Activated CD8-positive, alpha-beta memory T cell treated with anti-CD3 and anti-CD28 coated beads, Interleukin-2, amount 10 ng/mL, durations not matched to agents 7 days and 5 days (primary cell): ENCODE results near the gene C1orf105. TPM values are rescaled to one million over a fixed set of nuclear protein-coding genes. Genes with fewer than 3 reads are reported as not detected.
"Not testable (repeated sequence)": the region's sequence is repeated elsewhere in the genome, so short reads cannot be mapped to it uniquely, and the experiment has no call there.

Experiments used
- ATAC-seq: fragments of 150-1000 bp; cut with Tn5 transposase; one replicate; pipeline ENCODE4 v1.10.0; 2021; ENCODE audit warnings: moderate library complexity
- CTCF ChIA-PET: fragments of 350-600 bp; sonication (Branson Sonifier 250); formaldehyde crosslinking; loops from one replicate; lab custom pipeline; 2021; ENCODE audit warnings: antibody characterized with exemption; lab: Charles Lee
- DNase-seq: peaks from one replicate; pipeline ENCODE4 v3.0.0-alpha.2; 2020
- H3K27ac Mint-ChIP-seq: one replicate; pipeline ENCODE4 v1.8.0; 2021; ENCODE audit warnings: mild to moderate bottlenecking, mixed read lengths
- H3K27me3 Mint-ChIP-seq: one replicate; pipeline ENCODE4 v1.8.0; 2021; ENCODE audit warnings: mixed read lengths
- H3K36me3 Mint-ChIP-seq: one replicate; pipeline ENCODE4 v1.8.0; 2021; ENCODE audit warnings: mild to moderate bottlenecking, mixed read lengths
- H3K4me1 Mint-ChIP-seq: one replicate; pipeline ENCODE4 v1.8.0; 2021; ENCODE audit warnings: mixed read lengths
- H3K4me3 Mint-ChIP-seq: one replicate; pipeline ENCODE4 v1.8.0; 2021; ENCODE audit warnings: mild to moderate bottlenecking, moderate library complexity, mixed read lengths
- H3K9me3 Mint-ChIP-seq: one replicate; pipeline ENCODE4 v1.8.0; 2022; ENCODE audit warnings: low read depth, mixed read lengths
- total RNA-seq, 2 experiments: library from RNA; stranded (reverse); gene quantifications; one replicate each; pipeline ENCODE4 v1.2.3, GENCODE V29; 2021

The C1orf105 gene
- total RNA-seq, 2 experiments from 2014 or later = not detected

DNA sequence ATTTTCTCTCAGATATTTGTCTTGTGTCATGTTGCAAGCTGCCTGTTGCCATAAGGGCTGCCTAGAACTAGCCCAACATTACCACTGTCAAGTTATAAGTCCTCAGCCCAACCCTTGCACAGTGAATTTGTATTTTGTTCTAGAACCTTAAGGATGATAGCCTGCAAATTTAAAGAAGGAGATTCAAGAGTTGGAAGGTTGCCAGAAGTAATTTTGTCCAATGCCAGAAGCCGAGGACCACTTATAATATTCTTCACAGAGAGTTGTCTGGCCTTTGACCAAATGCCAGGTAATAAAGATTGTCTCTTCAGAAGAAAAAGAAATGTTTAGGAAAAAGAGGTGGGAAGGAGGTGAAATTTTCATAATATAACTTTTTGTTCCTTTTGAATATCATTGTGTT lies 71.9 kb downstream of the C1orf105 start:
- Mint-ChIP-seq H3K9me3 (no peaks in the 10 kb centered on the region), H3K36me3 (no peaks in the 10 kb centered on the region), H3K27me3 (peaks cover 31% of the 10 kb centered on the region), H3K27ac (no peak overlapping the region), H3K4me1 (peaks cover 6% of the 10 kb centered on the region), H3K4me3 (no peak overlapping the region)
- CTCF ChIA-PET = no interaction called here
- DNase-seq (no peak), ATAC-seq (no peak)

DNA sequence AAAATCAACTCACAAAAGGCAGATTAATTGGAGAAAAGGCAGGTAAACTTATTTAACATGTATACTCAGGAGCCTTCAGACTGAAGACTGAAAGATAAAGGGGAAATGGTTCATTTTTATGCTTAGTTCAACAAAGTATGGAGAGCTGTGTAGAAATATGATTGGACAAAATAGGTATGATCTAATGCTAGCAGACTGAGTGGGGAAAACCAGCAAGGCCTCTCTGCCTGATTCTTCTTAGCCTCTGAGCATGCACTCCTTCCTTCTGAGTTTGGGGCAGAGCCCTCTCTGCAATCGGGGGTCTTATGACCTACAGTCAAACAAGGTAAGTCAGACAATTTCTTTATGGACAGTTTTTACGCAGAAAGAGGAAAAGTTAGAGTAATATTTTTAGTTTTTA lies 73.7 kb downstream of the C1orf105 start:
- Mint-ChIP-seq H3K27me3 (peaks cover 25% of the 10 kb centered on the region), H3K4me1 (no peaks in the 10 kb centered on the region), H3K36me3 (no peaks in the 10 kb centered on the region), H3K4me3 (no peak overlapping the region), H3K27ac (no peak overlapping the region), H3K9me3 (no peaks in the 10 kb centered on the region)
- CTCF ChIA-PET = no interaction called here
- ATAC-seq (no peak), DNase-seq (no peak)

DNA sequence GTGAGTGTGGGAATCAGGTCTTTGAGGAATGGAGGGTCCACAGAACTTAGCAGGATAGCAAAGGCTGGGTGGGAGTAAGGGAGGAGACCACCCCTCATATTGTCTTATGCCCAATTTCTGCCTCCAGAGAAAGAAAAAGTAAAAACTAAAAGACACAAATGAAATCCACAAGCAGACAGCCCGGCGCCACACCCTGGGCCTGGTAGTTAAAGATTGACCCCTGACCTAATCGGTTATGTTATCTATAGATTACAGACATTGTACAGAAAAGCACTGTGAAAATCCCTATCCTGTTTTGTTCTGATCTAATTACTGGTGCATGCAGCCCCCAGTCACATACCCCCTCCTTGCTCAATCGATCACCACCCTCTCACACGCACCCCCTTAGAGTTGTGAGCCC lies 75.6 kb downstream of the C1orf105 start:
- H3K4me1 Mint-ChIP-seq, ATAC-seq, CTCF ChIA-PET, H3K27ac Mint-ChIP-seq, H3K9me3 Mint-ChIP-seq, DNase-seq, H3K4me3 Mint-ChIP-seq, H3K36me3 Mint-ChIP-seq: not testable (repeated sequence)
- peaks cover 12% of the 10 kb centered on the region for H3K27me3 Mint-ChIP-seq

DNA sequence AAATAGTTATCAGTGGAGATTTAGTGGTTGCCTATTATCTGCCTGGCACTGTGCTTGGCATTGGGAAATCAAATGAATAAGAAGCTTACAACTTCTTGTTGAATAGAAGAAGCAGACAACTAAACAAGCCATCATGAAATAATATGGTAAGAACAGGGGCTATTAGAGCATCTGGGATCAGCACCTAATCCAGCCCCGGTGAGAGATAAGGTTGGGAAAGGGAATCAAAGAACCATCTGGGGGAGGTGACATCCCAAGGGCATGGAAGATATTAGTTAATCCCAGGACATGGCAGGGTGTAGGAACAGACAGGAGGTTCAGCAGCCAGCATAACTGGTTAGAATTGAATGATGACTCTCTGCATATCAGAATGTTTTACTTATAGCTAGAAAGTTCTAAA lies 76.2 kb downstream of the C1orf105 start:
- DNase-seq = no peak
- CTCF ChIA-PET = no interaction called here
- Mint-ChIP-seq H3K27me3 (peaks cover 10% of the 10 kb centered on the region), H3K9me3 (no peaks in the 10 kb centered on the region), H3K4me3 (no peak overlapping the region), H3K27ac (no peak overlapping the region), H3K36me3 (no peaks in the 10 kb centered on the region), H3K4me1 (no peaks in the 10 kb centered on the region)
- ATAC-seq = no peak

DNA sequence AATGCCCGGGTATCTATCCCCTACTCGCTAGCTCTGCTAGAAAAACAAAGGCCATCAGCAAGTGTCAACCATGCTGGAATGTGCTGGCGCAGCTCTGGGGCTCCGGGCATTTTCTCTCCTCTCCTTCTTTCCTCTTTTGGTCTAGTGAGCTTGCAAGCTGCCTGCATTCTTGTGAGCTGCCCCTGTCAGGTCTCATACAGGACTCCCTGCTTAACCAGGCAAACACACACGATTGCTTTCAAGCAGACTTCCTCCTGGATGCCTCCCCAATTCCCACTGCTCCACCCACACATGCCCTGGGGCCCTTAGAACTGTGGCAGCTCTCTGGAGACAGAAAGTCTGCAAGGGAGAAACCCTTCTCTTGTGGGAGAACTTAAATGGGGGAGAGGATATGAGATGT lies 76.7 kb downstream of the C1orf105 start:
- ATAC-seq (no peak), DNase-seq (no peak)
- Mint-ChIP-seq H3K4me3 (no peak overlapping the region), H3K4me1 (no peaks in the 10 kb centered on the region), H3K27ac (no peak overlapping the region), H3K36me3 (no peaks in the 10 kb centered on the region), H3K9me3 (no peaks in the 10 kb centered on the region), H3K27me3 (peaks cover 7% of the 10 kb centered on the region)
- CTCF ChIA-PET = no interaction called here

DNA sequence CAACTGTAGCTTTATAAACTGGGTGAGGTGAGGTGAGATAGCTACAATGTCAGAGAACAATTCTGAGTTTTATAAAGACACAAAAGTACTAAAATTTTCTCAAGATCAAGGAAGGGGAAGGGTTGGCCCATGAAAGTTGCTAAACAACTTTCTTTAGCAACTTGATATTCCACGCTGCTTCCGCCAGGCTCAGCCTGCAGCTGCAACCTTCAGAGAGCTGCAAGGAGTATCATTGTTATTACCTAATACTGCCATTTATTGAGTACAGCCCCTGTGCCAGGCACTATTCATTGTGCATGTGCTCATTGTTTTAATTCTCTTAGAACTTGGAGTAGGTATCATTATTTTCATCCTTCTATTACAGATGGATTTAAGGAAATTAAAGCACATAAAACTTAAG lies 78.4 kb downstream of the C1orf105 start:
- CTCF ChIA-PET = interaction anchor here (1.3 kb wide), 1 partner anchor 14 kb away, joined by 3 read pairs; no protein-coding TSS in a partner anchor
- Mint-ChIP-seq H3K27ac (no peak overlapping the region), H3K9me3 (no peaks in the 10 kb centered on the region), H3K36me3 (no peaks in the 10 kb centered on the region), H3K27me3 (peaks cover 11% of the 10 kb centered on the region), H3K4me3 (no peak overlapping the region), H3K4me1 (no peaks in the 10 kb centered on the region)
- no peak for DNase-seq
- ATAC-seq = no peak

DNA sequence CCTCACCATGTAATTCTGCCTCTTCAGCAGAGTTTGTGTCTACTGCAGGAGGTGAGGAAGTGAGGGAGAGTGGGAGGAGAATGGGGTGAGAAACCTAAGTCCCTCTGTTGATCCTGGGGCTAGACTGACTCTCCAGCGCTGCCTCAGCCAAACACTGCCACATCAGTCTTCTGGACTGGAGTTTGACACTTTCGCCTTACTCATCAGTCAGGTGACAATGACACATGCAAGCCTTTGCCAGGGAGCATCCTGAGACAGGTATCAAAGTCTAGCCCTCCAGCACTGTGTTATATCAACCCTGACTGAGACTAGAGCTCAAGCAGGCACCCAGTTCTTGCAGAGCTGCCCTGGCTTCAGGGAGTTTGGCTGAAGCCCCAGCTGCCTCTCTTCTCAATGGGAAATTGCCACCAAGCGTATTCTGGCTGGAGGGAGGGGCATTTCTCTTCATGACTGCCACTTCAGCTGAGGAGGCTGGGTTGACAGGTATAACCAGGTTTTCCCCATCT lies 79.2 kb downstream of the C1orf105 start:
- DNase-seq (no peak), ATAC-seq (no peak)
- no peak overlapping the region for H3K27ac Mint-ChIP-seq
- H3K4me3 Mint-ChIP-seq = no peak overlapping the region
- H3K36me3 Mint-ChIP-seq = no peaks in the 10 kb centered on the region
- H3K9me3 Mint-ChIP-seq = no peaks in the 10 kb centered on the region
- H3K27me3 Mint-ChIP-seq = peaks cover 11% of the 10 kb centered on the region
- no peaks in the 10 kb centered on the region for H3K4me1 Mint-ChIP-seq
- CTCF ChIA-PET = no interaction called here

DNA sequence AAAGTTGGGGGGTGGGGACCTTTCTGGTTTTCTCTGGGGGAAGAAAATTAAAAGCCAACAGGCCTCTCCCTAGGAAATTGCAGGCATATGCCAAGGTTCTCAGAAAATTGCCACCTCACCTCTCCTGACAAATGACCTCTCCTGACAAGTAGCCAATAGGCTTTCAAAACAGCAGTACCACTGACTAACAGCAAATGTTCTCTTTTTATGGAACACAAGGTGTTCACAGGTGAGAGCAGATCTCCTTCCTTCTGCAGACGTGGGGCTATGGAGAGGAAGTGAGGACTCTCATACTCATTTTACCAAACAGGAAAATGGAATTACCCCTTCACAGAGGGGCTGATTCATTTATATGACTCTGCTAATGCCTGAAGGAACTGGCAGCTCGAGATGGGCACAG lies 79.7 kb downstream of the C1orf105 start:
- Mint-ChIP-seq H3K36me3 (no peaks in the 10 kb centered on the region), H3K4me1 (no peaks in the 10 kb centered on the region), H3K27me3 (peaks cover 13% of the 10 kb centered on the region), H3K9me3 (no peaks in the 10 kb centered on the region), H3K27ac (no peak overlapping the region), H3K4me3 (no peak overlapping the region)
- no peak for ATAC-seq
- no peak for DNase-seq
- CTCF ChIA-PET = no interaction called here

DNA sequence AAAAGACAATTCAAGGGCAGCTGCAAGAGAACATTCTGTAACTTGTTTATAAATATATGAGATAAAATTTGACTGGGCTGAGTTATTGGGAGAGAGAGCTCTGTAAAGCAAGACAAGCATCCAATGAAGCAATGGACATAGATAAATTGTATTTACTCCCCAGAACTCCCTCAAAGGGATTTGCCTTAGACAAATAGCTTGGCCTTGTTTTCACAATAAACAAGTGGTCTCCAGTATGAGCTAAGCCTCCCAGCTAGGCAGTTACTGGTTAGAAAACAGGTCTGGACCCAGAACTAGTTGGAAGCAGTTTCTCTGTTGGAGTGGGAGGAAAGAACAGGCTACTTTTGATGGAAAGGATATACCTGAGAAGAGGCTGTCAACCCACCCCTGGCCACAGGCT lies 87.3 kb downstream of the C1orf105 start:
- no peak for DNase-seq
- Mint-ChIP-seq H3K27ac (no peak overlapping the region), H3K4me3 (no peak overlapping the region), H3K4me1 (no peaks in the 10 kb centered on the region), H3K27me3 (peaks cover 18% of the 10 kb centered on the region), H3K36me3 (no peaks in the 10 kb centered on the region), H3K9me3 (no peaks in the 10 kb centered on the region)
- no peak for ATAC-seq
- CTCF ChIA-PET = interaction anchor here (0.8 kb wide), 1 partner anchor 212 kb away, joined by 3 read pairs; no protein-coding TSS in a partner anchor

DNA sequence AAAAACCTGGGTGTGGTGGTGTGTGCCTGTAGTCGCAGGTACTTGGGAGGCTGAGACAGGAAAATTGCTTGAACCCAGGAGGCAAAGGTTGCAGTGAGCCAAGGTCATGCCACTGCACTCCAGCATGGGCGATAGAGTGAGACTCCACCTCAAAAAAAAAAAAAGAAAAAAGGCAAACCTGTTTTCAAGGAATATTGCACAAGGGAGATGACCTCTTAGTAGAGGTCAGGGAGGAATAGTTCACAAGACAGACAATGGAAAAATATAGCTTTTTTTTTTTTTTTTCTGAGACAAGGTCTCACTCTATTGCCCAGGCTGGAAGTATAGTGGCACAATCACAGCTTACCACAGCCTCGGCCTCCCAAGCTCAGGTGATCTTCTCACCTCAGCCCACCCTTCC lies 90.0 kb downstream of the C1orf105 start:
- no peak for DNase-seq
- Mint-ChIP-seq H3K9me3 (no peaks in the 10 kb centered on the region), H3K4me1 (no peaks in the 10 kb centered on the region), H3K36me3 (no peaks in the 10 kb centered on the region), H3K27ac (no peak overlapping the region), H3K4me3 (no peak overlapping the region), H3K27me3 (peaks cover 13% of the 10 kb centered on the region)
- CTCF ChIA-PET = interaction anchor here (0.7 kb wide), 2 partner anchors 82 to 277 kb away, joined by 3 read pairs; no protein-coding TSS in a partner anchor
- no peak for ATAC-seq

DNA sequence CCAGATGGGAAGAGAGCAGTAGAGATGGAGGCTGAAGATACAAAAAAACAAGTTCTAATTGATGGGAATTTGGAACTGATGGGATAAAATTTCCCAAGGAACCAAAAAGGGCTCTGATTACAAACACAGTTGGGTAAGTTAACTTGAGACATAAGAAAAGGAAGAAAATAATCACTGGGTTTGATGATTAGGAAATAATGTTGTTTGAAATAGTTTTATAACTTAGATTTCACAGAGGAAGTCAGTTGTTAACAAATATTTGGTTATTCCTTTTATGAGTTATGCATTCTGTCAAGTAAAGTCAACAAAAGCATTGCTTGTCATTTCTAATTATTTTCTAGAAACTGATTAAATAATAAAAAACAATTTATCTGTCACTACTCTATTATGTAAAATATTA lies 92.1 kb downstream of the C1orf105 start:
- Mint-ChIP-seq H3K9me3 (no peaks in the 10 kb centered on the region), H3K4me3 (no peak overlapping the region), H3K27me3 (peaks cover 13% of the 10 kb centered on the region), H3K4me1 (no peaks in the 10 kb centered on the region), H3K36me3 (no peaks in the 10 kb centered on the region), H3K27ac (no peak overlapping the region)
- ATAC-seq = no peak
- no peak for DNase-seq
- CTCF ChIA-PET = no interaction called here

DNA sequence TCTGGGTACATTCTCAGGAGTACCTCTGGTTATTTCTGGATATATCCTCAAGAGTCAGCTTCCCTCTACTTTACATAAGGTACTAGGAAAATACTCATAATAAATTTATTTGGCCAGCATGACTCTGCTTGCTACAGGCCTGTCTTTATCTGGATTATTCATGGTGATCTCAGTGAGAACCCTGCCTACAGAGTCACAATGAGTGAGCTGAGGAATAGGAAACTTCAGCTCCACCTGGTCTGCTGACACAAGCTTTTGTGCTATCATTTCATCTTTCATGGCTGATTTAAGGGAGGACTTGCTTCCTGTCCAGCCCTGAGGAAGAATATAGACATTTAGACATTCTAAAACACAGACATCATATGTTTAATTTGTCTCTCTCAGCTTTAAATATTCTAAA lies 93.0 kb downstream of the C1orf105 start:
- Mint-ChIP-seq H3K27ac (no peak overlapping the region), H3K27me3 (peaks cover 13% of the 10 kb centered on the region), H3K36me3 (no peaks in the 10 kb centered on the region), H3K4me1 (no peaks in the 10 kb centered on the region), H3K9me3 (no peaks in the 10 kb centered on the region), H3K4me3 (no peak overlapping the region)
- CTCF ChIA-PET = no interaction called here
- no peak for DNase-seq
- no peak for ATAC-seq

DNA sequence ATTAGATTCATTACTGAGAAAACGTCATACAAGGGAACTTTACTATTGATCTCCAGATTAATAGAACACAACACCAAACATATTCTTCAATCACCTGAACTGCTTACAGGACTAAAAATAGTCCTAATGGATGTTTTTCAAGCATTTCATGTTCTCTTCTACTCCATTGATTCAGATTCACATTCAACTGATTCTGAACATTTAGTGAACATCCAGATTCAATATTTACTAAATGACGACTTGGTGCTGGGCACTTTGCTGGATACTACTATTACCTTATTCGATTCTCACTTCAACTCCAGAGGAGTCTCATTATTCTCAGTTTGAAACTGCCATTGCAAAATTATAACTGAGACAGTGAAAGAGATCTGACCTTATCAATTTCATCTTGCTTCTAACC lies 93.6 kb downstream of the C1orf105 start:
- Mint-ChIP-seq H3K9me3 (no peaks in the 10 kb centered on the region), H3K27ac (no peak overlapping the region), H3K4me1 (no peaks in the 10 kb centered on the region), H3K4me3 (no peak overlapping the region), H3K36me3 (no peaks in the 10 kb centered on the region), H3K27me3 (peaks cover 13% of the 10 kb centered on the region)
- no peak for ATAC-seq
- no peak for DNase-seq
- CTCF ChIA-PET = no interaction called here

DNA sequence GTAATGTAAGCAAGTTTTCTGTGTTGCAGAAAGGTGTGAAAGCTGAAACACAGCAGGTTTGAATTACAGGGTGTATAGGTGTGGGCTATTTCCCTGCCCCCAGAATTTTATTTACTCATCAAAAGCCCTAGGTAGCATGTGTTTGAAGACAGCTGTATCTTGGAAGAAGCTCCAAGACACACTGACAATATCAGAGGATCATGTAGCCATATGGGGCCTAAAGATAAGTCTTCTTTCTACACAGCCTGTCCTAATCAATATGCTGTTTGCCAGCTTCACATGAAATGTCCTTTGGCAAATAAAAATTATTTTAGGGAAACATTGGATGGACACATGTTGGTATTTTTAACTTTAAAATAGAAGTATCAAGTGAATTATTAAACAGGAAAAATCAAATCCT lies 95.0 kb downstream of the C1orf105 start:
- no peaks in the 10 kb centered on the region for H3K9me3 Mint-ChIP-seq
- CTCF ChIA-PET = no interaction called here
- H3K36me3 Mint-ChIP-seq = no peaks in the 10 kb centered on the region
- H3K27ac Mint-ChIP-seq = no peak overlapping the region
- ATAC-seq = no peak
- no peak for DNase-seq
- no peaks in the 10 kb centered on the region for H3K4me1 Mint-ChIP-seq
- H3K27me3 Mint-ChIP-seq = peaks cover 13% of the 10 kb centered on the region
- H3K4me3 Mint-ChIP-seq = no peak overlapping the region

DNA sequence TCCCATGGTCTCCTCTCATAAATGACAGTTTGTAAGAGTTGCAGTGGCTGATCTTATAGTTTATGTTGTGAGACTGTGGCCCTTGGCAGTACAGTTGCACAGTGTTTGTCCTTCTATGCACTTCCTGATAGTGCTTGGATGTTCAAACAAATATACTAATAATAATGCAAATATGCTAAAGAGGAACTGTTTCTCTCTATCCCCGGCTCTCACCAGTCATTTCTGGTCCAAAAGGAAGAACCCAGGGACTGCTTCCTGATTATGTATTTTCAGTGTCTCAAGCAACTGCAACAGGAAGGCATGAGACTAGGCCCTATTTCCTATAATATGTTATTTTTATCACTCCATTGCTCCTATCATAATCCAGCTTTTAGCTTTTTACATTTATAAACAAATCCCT lies 95.4 kb downstream of the C1orf105 start:
- DNase-seq = no peak
- no peak overlapping the region for H3K27ac Mint-ChIP-seq
- no peak for ATAC-seq
- H3K4me1 Mint-ChIP-seq = no peaks in the 10 kb centered on the region
- H3K9me3 Mint-ChIP-seq = no peaks in the 10 kb centered on the region
- no peaks in the 10 kb centered on the region for H3K36me3 Mint-ChIP-seq
- no peak overlapping the region for H3K4me3 Mint-ChIP-seq
- peaks cover 14% of the 10 kb centered on the region for H3K27me3 Mint-ChIP-seq
- CTCF ChIA-PET = no interaction called here
